SH-SY5Y (cell line): ENCODE data around the gene PRPF19.

Source experiments
- GATA2 ChIP-seq: IDR thresholded peaks from 2 replicates; pipeline ENCODE4 v1.6.1; 2011; ENCODE audit warnings: mild to moderate bottlenecking, low read depth, low read length
- GATA3 ChIP-seq: IDR thresholded peaks from 2 replicates; pipeline ENCODE4 v1.6.1; 2011; ENCODE audit warnings: low read depth, mild to moderate bottlenecking, low read length, moderate library complexity

- TF ChIP-seq GATA2 (no peak), GATA3 (no peak)
Observed at GRCh38 chr11:60933416-60934123, 27.2 kb upstream of the PRPF19 start.
